Endothelial cell of umbilical vein (primary cell): ENCODE results near the gene SLC4A11. TPM values are rescaled to one million over a fixed set of nuclear protein-coding genes. Genes with fewer than 3 reads are reported as not detected.

ENCODE experiments used
- BruUV-seq: library from RNA; stranded (reverse); fragments of 400-500 nt; replicated peaks from 2 replicates; lab custom pipeline; 2021; lab: Mats Ljungman, UMichigan
- CTCF ChIA-PET: fragments of 300-600, 350-600 bp; sonication (Branson Sonifier 250); formaldehyde crosslinking; loops from one replicate; lab custom pipeline; 2021; ENCODE audit warnings: antibody characterized with exemption, inconsistent platforms; lab: Charles Lee
- POLR2A ChIA-PET: fragments of 300-600, 350-600 bp; sonication (Branson Sonifier 250); formaldehyde crosslinking; loops from one replicate; lab custom pipeline; 2021; ENCODE audit warnings: antibody characterized with exemption, inconsistent platforms; lab: Charles Lee
- DNase-seq: peaks from one replicate; pipeline ENCODE4 v3.0.0-alpha.2; 2011; ENCODE audit warnings: low read depth, low spot score
- FAIRE-seq: peaks from 2 replicates; lab custom pipeline; 2011; peaks lifted over from hg19 to GRCh38; lab: Jason Lieb, UNC
- H2AFZ ChIP-seq: 2 replicates; pipeline ENCODE4 v1.6.0; 2012; ENCODE audit warnings: low read depth, low read length, control low read depth, inconsistent platforms
- H3K27ac ChIP-seq: 2 replicates; pipeline ENCODE4 v1.5.1; 2011; ENCODE audit warnings: low read depth, mild to moderate bottlenecking, control low read depth, low read length, moderate library complexity; ENCODE audit not compliant: insufficient read depth
- H3K27me3 ChIP-seq, 2 experiments: 2 replicates each; pipeline versions ENCODE4 v1.6.0 to v1.6.1; 2011; ENCODE audit warnings: low read length in 2 of 2, mixed read lengths in 1 of 2; ENCODE audit not compliant: control insufficient read depth in 2 of 2, insufficient read depth in 2 of 2
- H3K36me3 ChIP-seq, 2 experiments: 2 replicates in 1 of 2; 3 replicates in 1 of 2; pipeline ENCODE4 v1.5.1; 2011; ENCODE audit warnings: low read length in 2 of 2, mild to moderate bottlenecking in 1 of 2, moderate library complexity in 1 of 2; ENCODE audit not compliant: control insufficient read depth in 2 of 2, insufficient read depth in 2 of 2; ENCODE audit errors: extremely low read depth in 1 of 2
- H3K4me1 ChIP-seq: 3 replicates; pipeline ENCODE4 v1.5.1; 2011; ENCODE audit warnings: mild to moderate bottlenecking, low read length; ENCODE audit not compliant: control insufficient read depth, insufficient read depth; ENCODE audit errors: extremely low read depth
- H3K4me2 ChIP-seq: 2 replicates; pipeline ENCODE4 v1.6.1; 2011; ENCODE audit warnings: low read length, control low read depth, mixed read lengths; ENCODE audit not compliant: insufficient read depth
- H3K4me3 ChIP-seq, 3 experiments: fragments of 200-600 bp in 1 of 3; sonication (generic), shearing (Covaris generic) in 1 of 3; replicated peaks in 1 of 3; 2 replicates each; pipeline ENCODE4 v1.5.1; 2011 to 2016; ENCODE audit warnings: control low read depth in 3 of 3, low read length in 3 of 3, mild to moderate bottlenecking in 2 of 3, inconsistent platforms in 1 of 3, low read depth in 1 of 3, moderate library complexity in 1 of 3; ENCODE audit not compliant: insufficient read depth in 1 of 3
- H3K79me2 ChIP-seq: 2 replicates; pipeline ENCODE4 v1.6.0; 2012; ENCODE audit warnings: low read length, inconsistent platforms; ENCODE audit not compliant: control insufficient read depth, insufficient read depth
- H3K9ac ChIP-seq: replicated peaks from 2 replicates; pipeline ENCODE3; 2011; ENCODE audit warnings: low read length, control low read depth; ENCODE audit not compliant: insufficient read depth; ENCODE audit errors: extremely low read depth
- H3K9me1 ChIP-seq: replicated peaks from 3 replicates; pipeline ENCODE4 v1.6.0; 2011; ENCODE audit warnings: mild to moderate bottlenecking, low read length; ENCODE audit not compliant: control insufficient read depth, insufficient read depth; ENCODE audit errors: extremely low read depth
- H3K9me3 ChIP-seq: replicated peaks from 2 replicates; pipeline ENCODE4 v1.5.1; 2012; ENCODE audit warnings: low read length, inconsistent platforms; ENCODE audit not compliant: control insufficient read depth, insufficient read depth
- H4K20me1 ChIP-seq: replicated peaks from 2 replicates; pipeline ENCODE3; 2011; ENCODE audit warnings: mild to moderate bottlenecking, low read length; ENCODE audit not compliant: control insufficient read depth, insufficient read depth; ENCODE audit errors: extremely low read depth
- EZH2 ChIP-seq: IDR thresholded peaks from 2 replicates; pipeline ENCODE4 v1.6.1; 2012; ENCODE audit warnings: borderline replicate concordance, low read depth, mild to moderate bottlenecking, moderate library complexity, low read length, inconsistent platforms; ENCODE audit not compliant: severe bottlenecking
- FOS ChIP-seq: IDR thresholded peaks from 2 replicates; pipeline ENCODE4 v1.6.1; 2011; ENCODE audit warnings: mild to moderate bottlenecking, low read length, moderate library complexity, borderline replicate concordance; ENCODE audit not compliant: insufficient read depth
- GATA2 ChIP-seq: IDR thresholded peaks from 2 replicates; pipeline ENCODE4 v1.7.0; 2011; ENCODE audit warnings: low read depth, mild to moderate bottlenecking, moderate library complexity, mixed read lengths, low read length; ENCODE audit not compliant: insufficient read length, insufficient read depth
- JUN ChIP-seq: IDR thresholded peaks from 2 replicates; pipeline ENCODE4 v1.6.1; 2011; ENCODE audit warnings: borderline replicate concordance, low read depth; ENCODE audit not compliant: insufficient read length, insufficient read depth
- MYC ChIP-seq: IDR thresholded peaks from one replicate; pipeline ENCODE4 v1.6.1; 2011; ENCODE audit warnings: mild to moderate bottlenecking, low read depth, low read length
- POLR2A ChIP-seq: IDR thresholded peaks from 2 replicates; pipeline ENCODE4 v1.6.1; 2012; ENCODE audit warnings: low read depth, mild to moderate bottlenecking, control low read depth, low read length
- POLR2AphosphoS5 ChIP-seq: IDR thresholded peaks from 2 replicates; pipeline ENCODE4 v1.6.1; 2012; ENCODE audit warnings: low read depth, mild to moderate bottlenecking, control low read depth, low read length, moderate library complexity; ENCODE audit not compliant: insufficient read depth
- dilution Hi-C: fragments of 300-500 bp; cut with MboI; formaldehyde crosslinking; loops from one replicate; pipeline ENCODE4 v1.15.0; 2019; ENCODE audit warnings: low sequenced_read_pairs; ENCODE audit not compliant: extremely low pct_ligation_motif_present
- intact Hi-C: fragments of 100-400 bp; cut with micrococcal nuclease; formaldehyde crosslinking; loops from one replicate; pipeline ENCODE4 v1.10.0; 2022
- polyA plus RNA-seq, 4 experiments: library from polyadenylated mRNA; depleted of rRNA in 3 of 4; stranded (reverse) in 3 of 4; unstranded in 1 of 4; fragments of >200 nt; gene quantifications; 2 replicates each; pipeline versions ENCODE4 v1.2.1 to v1.2.3, GENCODE V29; 2011 to 2012; ENCODE audit warnings: missing spikeins in 1 of 4
- total RNA-seq: library from RNA; stranded (reverse); gene quantifications from 2 replicates; pipeline ENCODE4 v1.2.3, GENCODE V29; 2021
- TF ChIP-seq, protein P1 (sequence below): IDR thresholded peaks from 2 replicates; pipeline ENCODE4 v1.6.1; 2011; ENCODE audit not compliant: insufficient read depth, insufficient read length
- TF ChIP-seq, protein P2 (sequence below), 2 donors: IDR thresholded peaks; 1 replicate in 1 of 2; 2 replicates in 1 of 2; pipeline ENCODE4 v1.5.1; 2011; ENCODE audit warnings: low read length in 2 of 2, mild to moderate bottlenecking in 2 of 2, moderate library complexity in 2 of 2, control low read depth in 1 of 2, inconsistent platforms in 1 of 2, low read depth in 1 of 2; ENCODE audit not compliant: insufficient read depth in 1 of 2; ENCODE audit errors: extremely low read depth in 1 of 2

SLC4A11 gene
- total and polyA plus RNA-seq, 2 donors (not counting 3 experiments of a cell fraction or from before 2014, with no cell fraction given), result 5.7 to 10.2 TPM

GRCh38 chr20:3270051-3270450 lies 31.1 kb upstream of the SLC4A11 start:
- H3K4me3 ChIP-seq, result no peak overlapping the region
- TF ChIP-seq MYC, result no peak
- TF ChIP-seq, protein P1, sequence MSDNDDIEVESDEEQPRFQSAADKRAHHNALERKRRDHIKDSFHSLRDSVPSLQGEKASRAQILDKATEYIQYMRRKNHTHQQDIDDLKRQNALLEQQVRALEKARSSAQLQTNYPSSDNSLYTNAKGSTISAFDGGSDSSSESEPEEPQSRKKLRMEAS, result no peak
- no peak for TF ChIP-seq POLR2AphosphoS5
- TF ChIP-seq GATA2, result no peak
- TF ChIP-seq, protein P2, sequence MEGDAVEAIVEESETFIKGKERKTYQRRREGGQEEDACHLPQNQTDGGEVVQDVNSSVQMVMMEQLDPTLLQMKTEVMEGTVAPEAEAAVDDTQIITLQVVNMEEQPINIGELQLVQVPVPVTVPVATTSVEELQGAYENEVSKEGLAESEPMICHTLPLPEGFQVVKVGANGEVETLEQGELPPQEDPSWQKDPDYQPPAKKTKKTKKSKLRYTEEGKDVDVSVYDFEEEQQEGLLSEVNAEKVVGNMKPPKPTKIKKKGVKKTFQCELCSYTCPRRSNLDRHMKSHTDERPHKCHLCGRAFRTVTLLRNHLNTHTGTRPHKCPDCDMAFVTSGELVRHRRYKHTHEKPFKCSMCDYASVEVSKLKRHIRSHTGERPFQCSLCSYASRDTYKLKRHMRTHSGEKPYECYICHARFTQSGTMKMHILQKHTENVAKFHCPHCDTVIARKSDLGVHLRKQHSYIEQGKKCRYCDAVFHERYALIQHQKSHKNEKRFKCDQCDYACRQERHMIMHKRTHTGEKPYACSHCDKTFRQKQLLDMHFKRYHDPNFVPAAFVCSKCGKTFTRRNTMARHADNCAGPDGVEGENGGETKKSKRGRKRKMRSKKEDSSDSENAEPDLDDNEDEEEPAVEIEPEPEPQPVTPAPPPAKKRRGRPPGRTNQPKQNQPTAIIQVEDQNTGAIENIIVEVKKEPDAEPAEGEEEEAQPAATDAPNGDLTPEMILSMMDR (IDR thresholded peaks at IDR 0.05; ENCODE audit: extremely low read depth in 1 of 2, insufficient read depth in 1 of 2, low read depth in 1 of 2, low read length in 2 of 2), result no peak
- TF ChIP-seq POLR2A, result no peak
- no peak for TF ChIP-seq EZH2
- no peak for TF ChIP-seq FOS
- TF ChIP-seq JUN, result no peak
- no peaks in the 10 kb centered on the region for H4K20me1 ChIP-seq
- no peak overlapping the region for H2AFZ ChIP-seq
- no peaks in the 10 kb centered on the region for H3K27me3 ChIP-seq
- FAIRE-seq (no peak), DNase-seq (no peak)
- dilution Hi-C loops, result no loop called here
- H3K4me1 ChIP-seq, result no peaks in the 10 kb centered on the region
- no TSS peak for BruUV-seq
- POLR2A ChIA-PET, result no interaction called here
- CTCF ChIA-PET, result no interaction called here
- H3K36me3 ChIP-seq, result peaks cover 5 to 14% of the 10 kb centered on the region in 2 experiments
- no peaks in the 10 kb centered on the region for H3K9me1 ChIP-seq
- H3K79me2 ChIP-seq, result no peaks in the 10 kb centered on the region
- H3K9me3 ChIP-seq, result no peaks in the 10 kb centered on the region
- H3K4me2 ChIP-seq, result no peak overlapping the region
- H3K9ac ChIP-seq, result no peak overlapping the region
- no peak overlapping the region for H3K27ac ChIP-seq
- intact Hi-C loops, result no loop called here
